Heart right ventricle (tissue), 16 donors: ENCODE data around the gene SELENOI. TPM values are rescaled to one million over a fixed set of nuclear protein-coding genes. Genes with fewer than 3 reads are reported as not detected.
"Not testable (repeated sequence)": the region's sequence is repeated elsewhere in the genome, so short reads cannot be mapped to it uniquely, and the experiment has no call there.

Experiments
- ATAC-seq, 8 donors: fragments of 200-7000 bp; cut with Tn5 transposase; one replicate each; pipeline ENCODE4 v1.9.1; 2020; ENCODE audit warnings: mild to moderate bottlenecking in 8 of 8, moderate library complexity in 8 of 8, moderate number of reproducible peaks in 1 of 8
- DNase-seq, 2 donors: peaks; one replicate each; pipeline ENCODE4 v3.0.0-alpha.2; 2020
- H3K27ac ChIP-seq, 10 donors: fragments of 200-600 bp; sonication (generic) in 2 of 10; one replicate each; pipeline versions ENCODE4 v1.5.0 to v1.8.0; 2020 to 2022; ENCODE audit warnings: mild to moderate bottlenecking in 3 of 10
- H3K27me3 ChIP-seq, 7 donors: fragments of 200-600 bp; one replicate each; pipeline ENCODE4 v1.8.0; 2021 to 2022; ENCODE audit warnings: mild to moderate bottlenecking in 2 of 7
- H3K36me3 ChIP-seq, 9 donors: fragments of 200-600 bp; sonication (generic) in 1 of 9; one replicate each; pipeline versions ENCODE4 v1.5.0 to v1.8.0; 2020 to 2022; ENCODE audit warnings: mild to moderate bottlenecking in 2 of 9
- H3K4me1 ChIP-seq, 9 donors: fragments of 200-600 bp; sonication (generic) in 1 of 9; one replicate each; pipeline versions ENCODE4 v1.5.0 to v1.8.0; 2020 to 2022; ENCODE audit warnings: mild to moderate bottlenecking in 4 of 9
- H3K4me3 ChIP-seq, 10 donors: fragments of 200-600 bp; sonication (generic) in 2 of 10; one replicate each; pipeline versions ENCODE4 v1.5.0 to v1.8.0; 2020 to 2022; ENCODE audit warnings: mild to moderate bottlenecking in 7 of 10, moderate library complexity in 2 of 10
- H3K9me3 ChIP-seq, 11 donors: fragments of 200-600 bp in 10 of 11; sonication (generic) in 2 of 11; one replicate each; pipeline versions ENCODE4 v1.5.0 to v1.8.0; 2013 to 2022; ENCODE audit warnings: mild to moderate bottlenecking in 2 of 11, control low read depth in 1 of 11, moderate library complexity in 1 of 11
- WGBS, 2 donors: extraction: QIAGEN DNeasy Blood & Tissue Kit; methylation state at CpG; one replicate each; pipeline ENCODE4 v1.1.7; 2013; ENCODE audit warnings: inconsistent platforms in 1 of 2; 5-methylcytosine and 5-hydroxymethylcytosine counted together
- intact Hi-C, 10 donors: fragments of 100-400 bp; cut with DNase I; formaldehyde crosslinking; loops; one replicate each; pipeline versions ENCODE4 v1.11.1 to v1.14.2; 2022
- polyA plus RNA-seq, 2 donors: library from polyadenylated mRNA; stranded (reverse); fragments of 200-250 nt; gene quantifications; one replicate each; pipeline ENCODE4 v1.2.3, GENCODE V29; 2013
- total RNA-seq, 10 donors: library from RNA; stranded (reverse); fragmentation: NEBNext Ultra II Directional in 3 of 10; extraction: Animal tissue kit (Norgen Biotek cat#: 25700) in 3 of 10; gene quantifications; one replicate each; pipeline versions ENCODE4 v1.2.1 to v1.2.4, GENCODE V29; 2021 to 2023
- TF ChIP-seq, protein P1 (sequence below), 9 donors: fragments of 200-600 bp; sonication (generic) in 2 of 9; IDR thresholded peaks; one replicate each; pipeline versions ENCODE4 v1.5.0 to v1.8.0; 2021 to 2022; ENCODE audit warnings: antibody characterized with exemption in 9 of 9, mild to moderate bottlenecking in 5 of 9, moderate library complexity in 1 of 9
- donor health status: Arrhythmogenic right ventricular cardiomyopathy.
- donor health status: ischemic (EF 13 %, LVEDD 7.1; RV severe dilation, severe dysfunction).
- donor health status: healthy with polysubstance abuse.
- donor health status: DM: no; HTN: yes; CAD: no.
- donor health status: DM: no; HTN: no; CAD: no.
- donor health status: ischemic (EF 25% LVEDD 6.9; RV normal size, moderate dysfunction).
- donor health status: ischemic (EF 25% LVEDD 5.7; RV mildly dilated, moderate dysfunction).
- donor health status: healthy.
- donor health status: DM: yes; HTN: yes; CAD: no.
- donor health status: Ischemic cardiomyopathy.
- donor health status: ischemic (EF 35%, LVEDD 5.7; RV mildly dilated, moderate dysfunction).
- donor health status: nonischemic (EF 11% LVEDD 7.7; RV severe dilation, severe dysfunction).
- donor health status: DM: yes; HTN: yes; CAD: no.
- donor health status: PGD.
- donor health status: ischemic (EF 29% LVEDD 5.4; RV normal size, mild dysfunction).
- donor health status: nonischemic (EF 23%, LVEDD 6.1; RV moderate dilation, normal function).

The SELENOI gene
- total and polyA plus RNA-seq, 12 donors, result 2.4 to 15.8 (median 11.5) TPM

DNA sequence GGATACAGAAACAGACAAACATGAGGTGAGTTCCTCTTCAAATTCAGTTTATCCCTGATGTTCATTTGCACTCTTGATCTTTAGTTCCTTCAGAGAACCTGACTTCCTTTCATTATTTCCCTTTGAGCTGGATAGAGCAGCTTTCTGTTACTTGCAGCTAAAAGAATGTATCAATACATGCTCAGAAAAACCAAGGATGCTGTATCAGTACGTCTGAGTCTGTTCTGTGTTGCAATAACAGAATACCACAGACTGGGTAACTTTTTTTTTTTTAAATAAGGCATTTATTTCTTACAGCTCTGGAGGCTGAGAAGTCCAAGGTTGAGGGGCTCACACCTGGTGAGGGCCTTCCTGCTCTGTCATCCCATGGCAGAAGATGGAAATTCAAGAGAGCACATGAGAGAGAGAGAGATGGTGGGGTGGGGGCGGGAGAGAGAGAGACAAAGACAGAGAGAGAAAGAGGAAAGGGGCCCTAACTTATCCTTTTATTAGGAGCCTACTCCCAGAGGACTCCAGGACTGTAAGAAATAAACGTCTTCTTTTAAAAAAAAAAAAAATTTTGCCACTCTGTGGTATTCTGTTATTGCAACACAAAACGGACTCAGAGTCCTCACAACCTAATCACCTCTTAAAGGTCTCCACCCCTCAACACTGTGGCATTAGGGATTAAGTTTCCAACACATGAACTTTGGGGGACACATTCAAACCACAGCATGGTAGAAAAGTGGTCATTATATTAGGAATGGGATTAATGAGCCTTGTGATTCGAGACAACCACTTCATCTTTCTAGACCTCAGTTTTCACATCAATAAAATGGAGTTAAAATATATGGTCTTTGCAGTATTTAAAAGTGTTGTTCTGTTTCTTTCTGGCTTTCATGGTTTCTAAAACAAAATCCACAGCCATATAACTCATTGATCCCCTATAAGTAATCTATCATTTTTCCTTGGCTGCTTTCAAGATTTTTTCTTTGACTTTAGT, 18.4 kb upstream of the SELENOI start:
- TF ChIP-seq, protein P1, sequence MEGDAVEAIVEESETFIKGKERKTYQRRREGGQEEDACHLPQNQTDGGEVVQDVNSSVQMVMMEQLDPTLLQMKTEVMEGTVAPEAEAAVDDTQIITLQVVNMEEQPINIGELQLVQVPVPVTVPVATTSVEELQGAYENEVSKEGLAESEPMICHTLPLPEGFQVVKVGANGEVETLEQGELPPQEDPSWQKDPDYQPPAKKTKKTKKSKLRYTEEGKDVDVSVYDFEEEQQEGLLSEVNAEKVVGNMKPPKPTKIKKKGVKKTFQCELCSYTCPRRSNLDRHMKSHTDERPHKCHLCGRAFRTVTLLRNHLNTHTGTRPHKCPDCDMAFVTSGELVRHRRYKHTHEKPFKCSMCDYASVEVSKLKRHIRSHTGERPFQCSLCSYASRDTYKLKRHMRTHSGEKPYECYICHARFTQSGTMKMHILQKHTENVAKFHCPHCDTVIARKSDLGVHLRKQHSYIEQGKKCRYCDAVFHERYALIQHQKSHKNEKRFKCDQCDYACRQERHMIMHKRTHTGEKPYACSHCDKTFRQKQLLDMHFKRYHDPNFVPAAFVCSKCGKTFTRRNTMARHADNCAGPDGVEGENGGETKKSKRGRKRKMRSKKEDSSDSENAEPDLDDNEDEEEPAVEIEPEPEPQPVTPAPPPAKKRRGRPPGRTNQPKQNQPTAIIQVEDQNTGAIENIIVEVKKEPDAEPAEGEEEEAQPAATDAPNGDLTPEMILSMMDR (IDR thresholded peaks at IDR 0.05), result no peak
- 57 to 70% methylated on average over 5 of the region's 5 CpGs for WGBS, 2 donors
- H3K36me3 ChIP-seq, result no peaks in the 10 kb centered on the region
- H3K27ac ChIP-seq, result no peak overlapping the region
- H3K4me1 ChIP-seq, result peaks cover 0 to 10% (median 0%) of the 10 kb centered on the region in 9 donors
- H3K9me3 ChIP-seq, result no peaks in the 10 kb centered on the region
- H3K27me3 ChIP-seq, result peaks cover 0 to 7% (median 0%) of the 10 kb centered on the region in 7 donors
- ATAC-seq, result no peak
- DNase-seq, result no peak
- intact Hi-C loops, result loop anchor here in 6 of 10 donors (5.0 to 10.0 kb wide), 4 partner anchors 80 to 373 kb away; partner anchors contain the start of genes HADHA (in 1 of the 6) and HADHB (in 1 of the 6)
- no peak overlapping the region for H3K4me3 ChIP-seq

GRCh38 chr2:26329083-26329482, 16.9 kb upstream of the SELENOI start:
- intact Hi-C loops, result loop anchor here in 6 of 10 donors (5.0 to 10.0 kb wide), 4 partner anchors 82 to 374 kb away; partner anchors contain the start of genes HADHA (in 1 of the 6) and HADHB (in 1 of the 6)
- ATAC-seq, result not testable (repeated sequence)

DNA sequence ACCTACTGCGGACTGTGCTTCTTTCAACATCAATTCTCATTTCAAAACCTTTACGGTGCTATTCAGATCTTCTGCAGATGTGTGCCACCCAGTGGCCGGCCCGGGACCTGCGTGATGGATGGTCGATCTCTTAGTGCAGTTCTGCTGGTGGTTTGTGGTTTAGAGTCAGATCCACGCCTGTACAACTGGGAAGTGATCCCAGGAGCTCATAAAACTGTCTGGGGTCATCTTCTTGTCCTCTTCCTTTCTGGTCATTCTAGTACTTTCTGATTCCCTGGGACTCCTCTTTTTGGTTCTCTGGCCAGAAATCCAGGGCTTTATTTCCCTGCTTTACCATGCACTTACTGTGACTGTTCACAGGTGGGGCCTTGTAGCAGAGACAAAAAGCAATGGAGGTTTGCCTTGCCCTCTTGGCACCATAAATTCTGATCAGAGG, 15.8 kb upstream of the SELENOI start:
- intact Hi-C loops, result loop anchor here in 4 of 10 donors (5.0 to 10.0 kb wide), 3 partner anchors 85 to 108 kb away; partner anchors contain the start of genes HADHA (in 3 of the 4) and HADHB (in 3 of the 4)
- Histone ChIP-seq H3K4me3 (no peak overlapping the region), H3K9me3 (no peaks in the 10 kb centered on the region), H3K27ac (no peak overlapping the region), H3K4me1 (peaks cover 0 to 10% (median 0%) of the 10 kb centered on the region in 9 donors), H3K36me3 (no peaks in the 10 kb centered on the region), H3K27me3 (no peaks in the 10 kb centered on the region)
- ATAC-seq, result peak; percentile 59 to 95 (median 88)
- WGBS, 2 donors, result 4% methylated on average over 7 of the region's 7 CpGs
- DNase-seq, result peak; percentile 80 to 84
- TF ChIP-seq, protein P1 (IDR thresholded peaks at IDR 0.05), result peak; percentile 68 to 92 (median 87)

More at GRCh38 chr2:26329083-26329482, 16.9 kb upstream of the SELENOI start:
- not testable (repeated sequence) for H3K4me1 ChIP-seq, H3K4me3 ChIP-seq, H3K9me3 ChIP-seq, H3K36me3 ChIP-seq, DNase-seq, H3K27me3 ChIP-seq, H3K27ac ChIP-seq
- WGBS, 2 donors, result 96% methylated on average over 4 of the region's 4 CpGs

GRCh38 chr2:26330604-26331003, 15.3 kb upstream of the SELENOI start:
- no peak for DNase-seq
- 81 to 86% methylated on average over 3 of the region's 3 CpGs for WGBS, 2 donors
- no peak for ATAC-seq

DNA sequence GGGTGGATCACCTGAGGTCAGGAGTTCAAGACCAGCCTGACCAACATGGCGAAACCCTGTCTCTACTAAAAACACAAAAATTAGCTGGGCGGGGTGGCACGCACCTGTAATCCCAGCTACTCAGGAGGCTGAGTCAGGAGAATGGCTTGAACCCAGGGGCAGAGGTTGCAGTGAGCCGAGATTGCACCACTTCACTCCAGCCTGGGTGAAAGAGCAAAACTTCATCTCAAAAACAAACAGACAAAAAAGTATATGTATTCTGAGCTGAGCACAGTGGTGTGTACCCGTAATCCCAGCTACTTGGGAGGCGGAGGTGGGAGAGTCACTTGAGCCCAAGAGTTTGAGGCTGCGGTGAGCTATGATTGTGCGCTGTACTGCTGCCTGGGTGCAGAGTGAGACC, 14.6 kb upstream of the SELENOI start:
- intact Hi-C loops, result loop anchor here in 4 of 10 donors (5.0 to 10.0 kb wide), 3 partner anchors 87 to 109 kb away; partner anchors contain the start of genes HADHA (in 3 of the 4) and HADHB (in 3 of the 4)
- not testable (repeated sequence) for DNase-seq

More at GRCh38 chr2:26330604-26331003, 15.3 kb upstream of the SELENOI start:
- H3K27me3 ChIP-seq, result no peaks in the 10 kb centered on the region
- peaks cover 0 to 10% (median 0%) of the 10 kb centered on the region in 9 donors for H3K4me1 ChIP-seq
- no peaks in the 10 kb centered on the region for H3K9me3 ChIP-seq
- no peak overlapping the region for H3K4me3 ChIP-seq
- no peaks in the 10 kb centered on the region for H3K36me3 ChIP-seq
- intact Hi-C loops, result loop anchor here in 4 of 10 donors (5.0 to 10.0 kb wide), 3 partner anchors 86 to 108 kb away; partner anchors contain the start of genes HADHA (in 3 of the 4) and HADHB (in 3 of the 4)
- no peak overlapping the region for H3K27ac ChIP-seq
- TF ChIP-seq, protein P1 (IDR thresholded peaks at IDR 0.05), result no peak

More for the DNA sequence above, 14.6 kb upstream of the SELENOI start:
- not testable (repeated sequence) for H3K27ac ChIP-seq, H3K27me3 ChIP-seq, ATAC-seq, H3K4me3 ChIP-seq, H3K9me3 ChIP-seq, H3K36me3 ChIP-seq, H3K4me1 ChIP-seq
- 91 to 95% methylated on average over 8 of the region's 8 CpGs for WGBS, 2 donors
